Karpas-422 (cell line): ENCODE measurements around the gene ZNF583. TPM values are rescaled to one million over a fixed set of nuclear protein-coding genes. Genes with fewer than 3 reads are reported as not detected.
A peak's percentile ranks its signal among the peaks of the same experiment; 100 is the strongest.

Experiments
- DNase-seq: peaks from one replicate; pipeline ENCODE4 v3.0.0-alpha.2; 2015
- H2AFZ ChIP-seq: fragments of 200-600 bp; sonication (generic); 2 replicates; pipeline ENCODE4 v1.6.1; 2014; ENCODE audit warnings: antibody characterized with exemption, low read length, mixed read lengths
- H3K27ac ChIP-seq: fragments of 200-600 bp; sonication (generic); 2 replicates; pipeline ENCODE4 v1.5.1; 2014; ENCODE audit warnings: mild to moderate bottlenecking, low read length, moderate library complexity
- H3K27me3 ChIP-seq: fragments of 200-600 bp; sonication (generic); 2 replicates; pipeline ENCODE4 v1.6.1; 2014; ENCODE audit warnings: low read length, mixed read lengths
- H3K36me3 ChIP-seq: fragments of 200-600 bp; sonication (generic); 2 replicates; pipeline ENCODE4 v1.6.1; 2014; ENCODE audit warnings: low read length, mixed read lengths; ENCODE audit not compliant: insufficient read depth
- H3K4me1 ChIP-seq: fragments of 200-600 bp; sonication (generic); 2 replicates; pipeline ENCODE4 v1.6.1; 2014; ENCODE audit warnings: mild to moderate bottlenecking, low read length, mixed read lengths
- H3K4me2 ChIP-seq: fragments of 200-600 bp; sonication (generic); 2 replicates; pipeline ENCODE4 v1.6.1; 2014; ENCODE audit warnings: low read length, low read depth, mild to moderate bottlenecking; ENCODE audit not compliant: poor library complexity, severe bottlenecking
- H3K4me3 ChIP-seq: fragments of 200-600 bp; sonication (generic); 2 replicates; pipeline ENCODE4 v1.5.1; 2014; ENCODE audit warnings: mild to moderate bottlenecking, antibody characterized with exemption, low read length, mixed read lengths
- H3K79me2 ChIP-seq: fragments of 200-600 bp; sonication (generic); 2 replicates; pipeline ENCODE4 v1.6.1; 2014; ENCODE audit warnings: mild to moderate bottlenecking, low read length, mixed read lengths
- H3K9ac ChIP-seq: fragments of 200-600 bp; sonication (generic); 2 replicates; pipeline ENCODE4 v1.6.0; 2014; ENCODE audit warnings: low read length
- H3K9me2 ChIP-seq: fragments of 200-600 bp; sonication (generic), shearing (Covaris generic); replicated peaks from 2 replicates; pipeline ENCODE4 v1.6.0; 2014; ENCODE audit warnings: mild to moderate bottlenecking, low read length, moderate library complexity; ENCODE audit not compliant: insufficient read depth
- H3K9me3 ChIP-seq: fragments of 300-700, 200-600 bp; sonication (generic); 2 replicates; pipeline ENCODE4 v1.6.1; 2014; ENCODE audit warnings: low read length, mixed read lengths
- H4K20me1 ChIP-seq: fragments of 200-600 bp; sonication (generic); 2 replicates; pipeline ENCODE4 v1.6.1; 2014; ENCODE audit warnings: mild to moderate bottlenecking, antibody characterized with exemption, low read length, low read depth; ENCODE audit not compliant: insufficient read depth
- total RNA-seq: library from RNA; depleted of rRNA; stranded (reverse); fragments of >200 nt; shearing (Covaris generic); gene quantifications from 2 replicates; pipeline ENCODE4 v1.2.3, GENCODE V29; 2014; ENCODE audit warnings: low replicate concordance; rRNA removed

The ZNF583 gene
- total RNA-seq, 1 experiment from 2014 or later, result 6.7 TPM

GRCh38 chr19:56405062-56405461 is 930 bp downstream of the ZNF583 start:
- Histone ChIP-seq H3K9me3 (peaks cover 57% of the 10 kb centered on the region), H3K4me2 (peak overlapping the region; percentile 98), H3K4me1 (peaks cover 18% of the 10 kb centered on the region), H3K9ac (peak overlapping the region; percentile 82; the same call in 1 of the 2 replicates), H4K20me1 (no peaks in the 10 kb centered on the region), H3K27ac (no peak overlapping the region), H3K36me3 (peaks cover 38% of the 10 kb centered on the region), H3K27me3 (no peaks in the 10 kb centered on the region), H3K4me3 (peak overlapping the region; percentile 79), H3K79me2 (peaks cover 19% of the 10 kb centered on the region), H2AFZ (peak overlapping the region; percentile 85; the same call in 1 of the 2 replicates), H3K9me2 (no peaks in the 10 kb centered on the region)
- DNase-seq, result no peak

DNA sequence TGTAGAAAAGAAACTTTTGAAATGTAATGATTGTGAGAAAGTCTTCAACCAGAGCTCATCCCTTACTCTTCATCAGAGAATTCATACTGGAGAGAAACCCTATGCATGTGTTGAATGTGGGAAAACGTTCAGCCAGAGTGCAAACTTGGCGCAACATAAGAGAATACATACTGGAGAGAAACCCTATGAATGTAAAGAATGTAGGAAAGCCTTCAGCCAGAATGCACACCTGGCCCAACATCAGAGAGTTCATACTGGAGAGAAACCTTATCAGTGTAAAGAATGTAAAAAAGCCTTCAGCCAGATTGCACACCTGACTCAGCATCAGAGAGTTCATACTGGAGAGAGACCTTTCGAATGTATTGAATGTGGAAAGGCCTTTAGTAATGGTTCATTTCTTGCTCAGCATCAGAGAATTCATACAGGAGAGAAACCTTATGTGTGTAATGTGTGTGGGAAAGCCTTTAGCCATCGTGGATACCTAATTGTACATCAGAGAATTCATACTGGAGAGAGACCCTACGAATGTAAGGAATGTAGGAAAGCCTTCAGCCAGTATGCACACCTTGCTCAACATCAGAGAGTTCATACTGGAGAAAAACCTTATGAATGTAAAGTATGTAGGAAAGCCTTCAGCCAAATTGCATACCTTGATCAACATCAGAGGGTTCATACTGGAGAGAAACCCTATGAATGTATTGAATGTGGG is 19.3 kb downstream of the ZNF583 start:
- no peaks in the 10 kb centered on the region for H3K27me3 ChIP-seq
- no peaks in the 10 kb centered on the region for H4K20me1 ChIP-seq
- 0 out of 2 replicates have a peak overlapping the region, but pooled peaks have one; percentile 2 for H3K4me3 ChIP-seq
- no peaks in the 10 kb centered on the region for H3K9me2 ChIP-seq
- peaks cover 88% of the 10 kb centered on the region for H3K9me3 ChIP-seq
- no peak overlapping the region for H2AFZ ChIP-seq
- no peak overlapping the region for H3K4me2 ChIP-seq
- DNase-seq, result peak; percentile 47
- H3K79me2 ChIP-seq, result no peaks in the 10 kb centered on the region
- H3K4me1 ChIP-seq, result no peaks in the 10 kb centered on the region
- H3K9ac ChIP-seq, result no peak overlapping the region
- H3K36me3 ChIP-seq, result peaks cover 47% of the 10 kb centered on the region
- no peak overlapping the region for H3K27ac ChIP-seq

GRCh38 chr19:56423985-56424353 is 19.8 kb downstream of the ZNF583 start:
- no peaks in the 10 kb centered on the region for H3K9me2 ChIP-seq
- H3K4me3 ChIP-seq, result no peak overlapping the region
- no peaks in the 10 kb centered on the region for H3K27me3 ChIP-seq
- H3K27ac ChIP-seq, result no peak overlapping the region
- no peak overlapping the region for H2AFZ ChIP-seq
- peaks cover 86% of the 10 kb centered on the region for H3K9me3 ChIP-seq
- H3K79me2 ChIP-seq, result no peaks in the 10 kb centered on the region
- H3K36me3 ChIP-seq, result peaks cover 41% of the 10 kb centered on the region
- no peaks in the 10 kb centered on the region for H4K20me1 ChIP-seq
- H3K4me2 ChIP-seq, result no peak overlapping the region
- no peak overlapping the region for H3K9ac ChIP-seq
- no peaks in the 10 kb centered on the region for H3K4me1 ChIP-seq
- no peak for DNase-seq

GRCh38 chr19:56441206-56441792 is 37.2 kb downstream of the ZNF583 start:
- Histone ChIP-seq H3K9ac (no peak overlapping the region), H3K27me3 (0 out of 2 replicates have a peak, but pooled peaks cover 5% of the 10 kb centered on the region), H3K36me3 (peaks cover 6% of the 10 kb centered on the region; the same call in 1 of the 2 replicates), H3K9me3 (peaks cover 76% of the 10 kb centered on the region), H3K4me1 (no peaks in the 10 kb centered on the region), H3K79me2 (no peaks in the 10 kb centered on the region), H3K4me3 (0 out of 2 replicates have a peak overlapping the region, but pooled peaks have one; percentile 25), H3K9me2 (no peaks in the 10 kb centered on the region), H2AFZ (no peak overlapping the region), H3K27ac (no peak overlapping the region), H3K4me2 (no peak overlapping the region), H4K20me1 (no peaks in the 10 kb centered on the region)
- no peak for DNase-seq

GRCh38 chr19:56474308-56474707 is 70.2 kb downstream of the ZNF583 start:
- Histone ChIP-seq H3K9me2 (no peaks in the 10 kb centered on the region), H2AFZ (no peak overlapping the region), H3K9me3 (peaks cover 11% of the 10 kb centered on the region; the same call in 1 of the 2 replicates), H4K20me1 (no peaks in the 10 kb centered on the region), H3K27me3 (peaks cover 2% of the 10 kb centered on the region; the same call in 1 of the 2 replicates), H3K4me2 (no peak overlapping the region), H3K27ac (no peak overlapping the region), H3K79me2 (no peaks in the 10 kb centered on the region), H3K4me1 (no peaks in the 10 kb centered on the region), H3K36me3 (no peaks in the 10 kb centered on the region), H3K4me3 (no peak overlapping the region), H3K9ac (no peak overlapping the region)
- no peak for DNase-seq

DNA sequence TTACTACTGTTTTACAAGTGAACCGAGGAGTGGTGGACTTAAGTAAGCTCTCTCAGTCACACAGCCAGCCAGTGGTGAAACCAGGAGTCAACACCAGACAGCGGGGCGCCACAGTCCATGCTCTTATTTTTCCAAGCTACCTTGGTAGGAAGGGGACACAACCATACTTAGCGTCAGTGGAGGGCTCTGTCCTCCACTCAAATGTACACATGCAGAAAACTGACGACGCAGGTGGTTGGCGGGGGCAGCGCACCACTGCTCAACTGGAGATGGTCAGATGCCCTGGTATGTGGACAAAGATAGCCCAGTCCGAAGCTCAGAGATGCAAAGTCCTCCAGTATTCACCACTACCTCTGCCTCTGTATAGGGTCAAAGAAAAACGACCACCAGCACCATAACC is 72.0 kb downstream of the ZNF583 start:
- Histone ChIP-seq H3K9me3 (peaks cover 15% of the 10 kb centered on the region; the same call in 1 of the 2 replicates), H3K27me3 (peaks cover 2% of the 10 kb centered on the region; the same call in 1 of the 2 replicates), H2AFZ (no peak overlapping the region), H4K20me1 (no peaks in the 10 kb centered on the region), H3K4me1 (no peaks in the 10 kb centered on the region), H3K36me3 (no peaks in the 10 kb centered on the region), H3K9me2 (no peaks in the 10 kb centered on the region), H3K27ac (no peak overlapping the region), H3K79me2 (no peaks in the 10 kb centered on the region), H3K4me3 (no peak overlapping the region), H3K9ac (no peak overlapping the region), H3K4me2 (no peak overlapping the region)
- no peak for DNase-seq

Other genes starting within 250 kb of the ZNF583 start
- not detected in 2 replicates for gene GALP, start 228.3 kb upstream of the ZNF583 start, total RNA-seq
- 0.18 TPM in 1 of 2 replicates, not detected in the other for gene ZSCAN5B, start 206.5 kb upstream of the ZNF583 start, total RNA-seq
- gene ZSCAN5C, start 202.1 kb upstream of the ZNF583 start, total RNA-seq, result not detected in 2 replicates
- not detected in 2 replicates for gene EDDM13, start 131.6 kb upstream of the ZNF583 start, total RNA-seq
- 14.4 and 16.2 TPM in 2 replicates for gene ZSCAN5A, start 89.5 kb upstream of the ZNF583 start, total RNA-seq
- gene ZNF582, start 10.8 kb upstream of the ZNF583 start, total RNA-seq, result 2.6 and 3.4 TPM in 2 replicates
- gene ZNF667, start 73.0 kb downstream of the ZNF583 start, total RNA-seq, result not detected in 2 replicates
- gene ZNF471, start 103.5 kb downstream of the ZNF583 start, total RNA-seq, result not detected in 2 replicates
- not detected in 2 replicates for gene ZFP28, start 134.6 kb downstream of the ZNF583 start, total RNA-seq
- not detected in 2 replicates for gene ZNF470, start 163.1 kb downstream of the ZNF583 start, total RNA-seq
- gene ZNF71, start 191.0 kb downstream of the ZNF583 start, total RNA-seq, result 16.4 and 23.2 TPM in 2 replicates
- gene SMIM17, start 238.8 kb downstream of the ZNF583 start, total RNA-seq, result 0.19 and 0.32 TPM in 2 replicates